Thoracic aorta (tissue), 2 donors: ENCODE results near the gene ATP2B1. TPM values are rescaled to one million over a fixed set of nuclear protein-coding genes. Genes with fewer than 3 reads are reported as not detected.

Experiments used
- ATAC-seq: fragments of 150-250 bp; one replicate; pipeline ENCODE4 v1.8.0; 2017; ENCODE audit warnings: low read depth; ENCODE audit not compliant: insufficient number of reproducible peaks, low FRiP score
- DNase-seq: peaks from one replicate; pipeline ENCODE4 v3.0.0-alpha.2; 2020; ENCODE audit warnings: low spot score
- H3K27ac ChIP-seq, 2 donors: fragments of 200-600 bp; sonication (generic); 1 replicate in 1 of 2; 2 replicates in 1 of 2; pipeline ENCODE4 v1.5.1; 2016; ENCODE audit warnings: mild to moderate bottlenecking in 2 of 2, moderate library complexity in 2 of 2
- H3K27me3 ChIP-seq: fragments of 200-600 bp; sonication (generic); replicated peaks from 2 replicates; pipeline ENCODE4 v1.6.0; 2016; ENCODE audit warnings: mild to moderate bottlenecking; ENCODE audit not compliant: insufficient read depth
- H3K36me3 ChIP-seq: fragments of 200-600 bp; sonication (generic); one replicate; pipeline ENCODE4 v1.5.1; 2016
- H3K4me1 ChIP-seq, 2 donors: fragments of 200-600 bp; sonication (generic); 1 replicate in 1 of 2; 2 replicates in 1 of 2; pipeline versions ENCODE4 v1.5.1 to v1.6.0; 2016; ENCODE audit warnings: low read depth in 2 of 2, mild to moderate bottlenecking in 1 of 2; ENCODE audit not compliant: control insufficient read depth in 1 of 2
- H3K4me3 ChIP-seq: fragments of 200-600 bp; sonication (generic); 2 replicates; pipeline ENCODE4 v1.5.1; 2016; ENCODE audit warnings: mild to moderate bottlenecking
- H3K9me3 ChIP-seq: fragments of 200-600 bp; sonication (generic); 2 replicates; pipeline ENCODE4 v1.5.1; 2016
- CTCF ChIP-seq: fragments of 200-600 bp; sonication (generic); IDR thresholded peaks from one replicate; pipeline ENCODE4 v1.5.1; 2019; ENCODE audit warnings: antibody characterized with exemption
- total RNA-seq, 2 donors: library from RNA; depleted of rRNA; stranded (reverse); fragments of >200 nt; gene quantifications; one replicate each; pipeline versions ENCODE4 v1.1.0 to v1.2.3, GENCODE V29; 2016

ATP2B1 gene
- total RNA-seq, 2 donors from 2014 or later: 17.7 to 21.2 TPM

GRCh38 chr12:89574736-89575208 lies 133.9 kb downstream of the ATP2B1 start:
- no peak for ATAC-seq

GRCh38 chr12:89573051-89573810 lies 135.4 kb downstream of the ATP2B1 start:
- no peaks in the 10 kb centered on the region for H3K9me3 ChIP-seq
- no peak for ATAC-seq
- no peaks in the 10 kb centered on the region for H3K4me1 ChIP-seq

More at GRCh38 chr12:89574736-89575208, 133.9 kb downstream of the ATP2B1 start:
- no peak overlapping the region for H3K4me3 ChIP-seq
- no peaks in the 10 kb centered on the region for H3K36me3 ChIP-seq
- TF ChIP-seq CTCF: no peak
- DNase-seq: no peak
- no peaks in the 10 kb centered on the region for H3K9me3 ChIP-seq
- H3K4me1 ChIP-seq: no peaks in the 10 kb centered on the region
- no peak overlapping the region for H3K27ac ChIP-seq
- no peaks in the 10 kb centered on the region for H3K27me3 ChIP-seq

GRCh38 chr12:89571491-89572195 lies 137.0 kb downstream of the ATP2B1 start:
- H3K4me3 ChIP-seq: no peak overlapping the region
- no peaks in the 10 kb centered on the region for H3K4me1 ChIP-seq
- no peak for TF ChIP-seq CTCF
- H3K9me3 ChIP-seq: no peaks in the 10 kb centered on the region
- H3K27me3 ChIP-seq: no peaks in the 10 kb centered on the region
- ATAC-seq (no peak), DNase-seq (no peak)
- no peak overlapping the region for H3K27ac ChIP-seq
- no peaks in the 10 kb centered on the region for H3K36me3 ChIP-seq

More at GRCh38 chr12:89573051-89573810, 135.4 kb downstream of the ATP2B1 start:
- no peak overlapping the region for H3K27ac ChIP-seq
- H3K4me3 ChIP-seq: no peak overlapping the region
- no peak for TF ChIP-seq CTCF
- DNase-seq: no peak
- no peaks in the 10 kb centered on the region for H3K36me3 ChIP-seq
- H3K27me3 ChIP-seq: no peaks in the 10 kb centered on the region

- H3K27me3 ChIP-seq: no peaks in the 10 kb centered on the region
- H3K4me3 ChIP-seq: no peak overlapping the region
- no peak for DNase-seq
- H3K36me3 ChIP-seq: no peaks in the 10 kb centered on the region
- no peaks in the 10 kb centered on the region for H3K4me1 ChIP-seq
- no peaks in the 10 kb centered on the region for H3K9me3 ChIP-seq
- ATAC-seq: no peak
- no peak for TF ChIP-seq CTCF
- H3K27ac ChIP-seq: no peak overlapping the region
Observed at GRCh38 chr12:89568484-89568883, 140.2 kb downstream of the ATP2B1 start.

- H3K27ac ChIP-seq: no peak overlapping the region
- no peak for TF ChIP-seq CTCF
- H3K4me1 ChIP-seq: no peaks in the 10 kb centered on the region
- no peak overlapping the region for H3K4me3 ChIP-seq
- H3K9me3 ChIP-seq: no peaks in the 10 kb centered on the region
- H3K27me3 ChIP-seq: no peaks in the 10 kb centered on the region
- DNase-seq: no peak
- ATAC-seq: no peak
- H3K36me3 ChIP-seq: no peaks in the 10 kb centered on the region
Observed at GRCh38 chr12:89567691-89568239, 140.9 kb downstream of the ATP2B1 start.
